GM18526 (cell line): Measurements from ENCODE around the gene ST6GALNAC3.

Experiments
- POLR2A ChIP-seq: IDR thresholded peaks from 3 replicates; pipeline ENCODE4 v1.6.1; 2011; ENCODE audit not compliant: insufficient read length; ENCODE audit errors: extremely low read depth

Gene ST6GALNAC3

DNA sequence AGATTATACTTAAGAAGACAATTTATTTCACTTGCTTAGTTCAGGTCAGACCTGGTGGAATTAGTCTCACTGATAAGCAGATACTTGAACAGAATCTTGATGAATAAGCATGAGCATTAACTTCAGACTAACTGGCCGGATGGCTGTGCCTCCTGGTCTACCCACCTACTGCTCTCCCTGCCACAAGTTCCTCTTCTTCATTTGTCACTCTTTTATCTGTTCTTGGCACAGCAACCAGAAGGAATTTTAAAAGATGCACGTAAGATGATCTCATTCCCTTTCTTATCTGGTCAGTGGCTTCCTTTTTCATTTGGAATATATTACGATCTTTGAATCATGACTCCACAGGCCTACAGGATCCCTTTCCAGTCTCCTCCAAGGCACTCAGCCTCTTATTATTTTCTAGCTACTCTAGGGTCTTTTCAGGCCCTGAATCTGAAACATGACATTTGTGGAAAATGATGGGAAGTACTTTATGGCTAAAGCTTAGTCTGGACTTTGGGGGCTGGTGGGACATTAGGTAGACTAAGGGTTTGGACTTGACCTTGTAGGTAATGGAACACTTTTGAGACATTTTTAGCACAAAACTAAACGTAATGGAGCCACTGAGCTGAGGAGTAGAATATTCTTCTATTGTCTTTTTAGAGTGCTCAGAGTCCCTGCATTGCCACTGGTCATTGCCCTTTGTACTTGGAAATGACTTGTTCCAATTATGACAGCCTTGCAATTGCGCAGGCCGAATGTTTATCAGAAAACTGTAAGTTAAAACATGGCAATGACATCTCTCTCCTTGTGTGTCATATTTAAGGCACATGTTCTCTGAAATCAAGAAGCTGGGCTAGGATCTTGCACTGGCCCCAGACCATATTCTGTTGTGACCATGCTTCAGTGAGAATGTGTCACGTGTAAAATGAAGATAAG is 16.0 kb downstream of the ST6GALNAC3 start:
- no peak for TF ChIP-seq POLR2A

DNA sequence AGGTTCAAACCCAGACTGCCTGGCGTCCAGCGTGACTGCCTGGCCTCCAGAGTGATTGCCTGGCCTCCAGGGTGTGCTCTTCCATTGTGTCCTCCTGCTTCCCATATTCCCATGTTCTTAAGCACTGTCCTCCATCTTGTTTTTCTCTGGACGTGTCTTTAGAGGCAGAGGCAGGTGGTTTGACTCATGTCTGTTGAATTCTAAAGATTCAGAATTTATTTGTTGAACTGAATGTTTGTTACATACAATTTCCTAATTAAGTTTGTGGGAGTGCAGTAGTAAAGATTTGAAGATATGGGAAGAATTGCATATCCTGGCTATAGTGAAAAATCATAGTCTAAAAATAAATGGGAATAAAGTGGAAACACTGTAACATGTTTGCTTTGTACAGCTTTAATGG is 18.3 kb downstream of the ST6GALNAC3 start:
- no peak for TF ChIP-seq POLR2A

DNA sequence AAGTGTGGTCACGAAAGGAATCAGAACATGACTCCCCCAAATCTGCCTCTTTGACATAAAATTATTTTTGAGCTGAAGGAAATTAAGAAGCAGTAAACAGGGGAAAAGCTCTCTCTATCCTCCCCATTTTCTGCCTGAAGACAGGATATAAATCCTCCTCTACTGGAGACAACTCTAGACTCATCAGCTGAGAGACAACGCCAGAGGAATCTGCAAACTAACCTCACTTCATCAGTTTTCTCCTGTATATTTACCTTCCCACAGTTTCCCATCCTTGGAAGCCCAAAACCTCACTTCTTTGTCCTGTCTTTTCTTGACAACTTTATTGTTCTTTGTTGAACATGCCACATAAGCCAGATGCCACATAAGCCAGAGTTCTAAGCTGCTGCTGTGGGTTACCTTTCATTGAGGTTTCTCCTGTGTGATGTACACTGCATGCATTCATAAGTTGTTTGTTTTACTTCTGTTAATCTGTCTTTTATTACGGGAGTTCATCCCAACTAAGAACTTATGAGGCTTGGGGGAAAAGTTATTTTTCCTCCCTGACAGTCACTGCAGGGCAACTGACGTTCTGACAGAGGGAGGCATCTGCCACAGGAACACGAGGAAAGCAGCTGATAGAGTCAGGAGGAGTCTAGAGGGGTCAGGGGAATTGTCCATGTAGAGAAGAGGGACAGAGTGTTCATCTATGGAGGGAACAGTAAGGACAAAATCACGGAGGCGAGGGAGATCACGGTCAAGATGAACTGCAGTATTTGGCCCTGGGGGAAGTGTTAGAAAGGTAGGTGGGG is 19.2 kb downstream of the ST6GALNAC3 start:
- no peak for TF ChIP-seq POLR2A

DNA sequence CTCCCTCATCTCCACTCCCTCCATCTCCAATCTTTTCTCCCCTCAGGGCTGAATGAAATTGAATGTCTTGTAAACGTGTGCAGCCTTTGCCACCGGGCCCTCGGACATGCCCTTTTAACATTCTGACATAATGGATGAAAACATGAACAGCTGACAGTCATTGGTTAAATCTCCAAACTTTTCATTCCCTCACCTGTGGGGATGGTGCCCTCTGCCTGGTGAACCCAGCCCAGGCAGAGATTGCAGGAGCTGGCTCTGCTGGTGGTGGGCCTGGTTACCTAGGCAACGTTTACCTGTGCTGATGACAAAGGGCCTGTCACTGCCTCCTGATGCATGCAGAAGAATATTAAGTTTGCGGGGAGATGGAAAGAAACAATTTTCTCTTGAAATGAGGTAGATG is 21.3 kb downstream of the ST6GALNAC3 start:
- no peak for TF ChIP-seq POLR2A

DNA sequence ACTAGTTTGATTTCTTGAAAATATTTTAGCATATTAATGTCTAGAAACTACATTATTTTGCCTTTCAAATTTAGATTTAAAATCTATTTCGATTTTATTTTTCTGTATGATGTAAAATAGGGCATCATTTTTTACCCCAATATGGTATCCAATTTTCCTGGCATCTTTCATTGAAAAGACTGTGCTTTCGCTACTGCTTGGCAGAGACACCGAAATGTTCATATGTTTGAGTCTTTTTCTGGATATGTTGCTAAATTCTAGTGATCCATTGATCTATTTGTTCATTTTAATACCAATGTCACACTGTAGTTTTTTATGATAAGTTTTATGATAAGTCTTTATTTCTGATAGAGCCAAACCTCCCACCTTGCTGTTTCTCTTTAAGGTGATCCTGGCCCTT is 24.3 kb downstream of the ST6GALNAC3 start:
- TF ChIP-seq POLR2A: no peak

DNA sequence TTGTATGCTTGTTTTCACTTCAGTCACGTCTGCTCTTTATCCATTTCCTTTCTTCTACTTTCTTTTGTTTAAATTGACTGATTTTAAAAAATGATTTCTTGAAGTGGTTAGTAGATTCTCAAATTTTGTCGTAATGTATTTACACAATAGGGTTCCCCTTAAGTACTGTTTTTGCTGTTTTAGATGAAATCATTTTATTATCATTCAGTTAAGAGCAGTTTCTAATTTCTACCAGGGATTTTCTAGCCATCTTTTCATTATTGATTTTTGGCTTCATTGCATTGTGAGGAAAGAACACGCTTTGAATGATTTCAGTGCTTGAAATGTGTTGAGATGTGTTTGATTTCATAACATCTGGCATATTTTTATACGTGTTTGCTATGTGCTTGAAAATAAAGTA is 27.0 kb downstream of the ST6GALNAC3 start:
- TF ChIP-seq POLR2A: no peak

DNA sequence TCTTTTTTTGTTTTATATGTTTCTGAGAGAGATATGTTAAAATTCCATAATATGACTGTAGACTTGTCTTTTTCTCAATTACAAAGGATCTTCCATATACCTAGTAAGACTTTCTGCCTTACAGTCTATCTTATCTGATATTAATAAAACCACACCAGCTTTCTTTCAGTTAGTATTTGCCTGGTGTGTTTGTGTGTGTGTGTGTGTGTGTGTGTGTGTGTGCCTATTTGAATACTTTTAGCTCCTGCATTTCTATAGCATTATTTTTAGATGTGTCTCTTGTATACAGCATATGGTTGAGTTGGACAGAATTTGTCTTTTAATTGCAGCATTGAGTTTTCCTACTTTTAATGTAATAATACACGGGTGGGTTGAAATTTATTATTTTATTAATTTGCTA is 27.5 kb downstream of the ST6GALNAC3 start:
- TF ChIP-seq POLR2A: no peak

DNA sequence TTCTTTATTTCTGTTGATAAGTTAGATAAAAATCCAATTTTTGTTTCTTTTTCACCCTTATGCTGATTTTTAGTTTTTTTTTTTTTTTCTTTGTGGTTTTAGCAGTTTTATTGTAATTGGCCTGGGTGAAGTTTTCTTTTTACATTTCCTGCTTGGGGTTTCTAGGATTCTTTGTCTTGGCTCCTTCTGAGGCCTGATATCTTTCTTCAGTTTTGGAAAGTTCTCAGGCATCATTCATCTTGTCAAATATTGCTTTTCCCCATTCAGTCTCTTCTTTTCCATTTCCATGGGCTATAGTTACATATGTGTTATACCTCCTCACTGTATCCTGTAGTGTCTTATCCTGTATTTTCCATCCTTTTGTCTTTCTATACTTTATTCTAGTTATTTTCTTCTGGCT is 28.5 kb downstream of the ST6GALNAC3 start:
- TF ChIP-seq POLR2A: no peak

DNA sequence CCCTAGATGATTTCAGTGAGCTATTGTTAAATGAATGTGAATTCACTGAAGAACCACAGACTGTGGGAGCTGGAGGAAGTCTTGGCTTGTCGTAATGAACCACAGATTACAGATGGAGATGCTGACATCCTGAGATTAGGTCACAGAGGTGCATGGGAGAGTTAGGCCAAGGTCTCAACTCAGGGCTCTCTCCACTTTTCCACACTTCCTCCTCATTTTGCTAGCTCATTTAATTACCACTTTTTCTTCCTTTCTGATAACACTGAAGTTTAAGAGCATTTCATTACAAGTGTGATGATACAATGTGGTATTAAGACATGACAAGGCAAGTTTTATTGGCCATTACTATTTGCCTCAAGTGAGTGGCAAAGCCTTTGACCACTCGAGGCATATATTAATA is 30.8 kb downstream of the ST6GALNAC3 start:
- TF ChIP-seq POLR2A: no peak

DNA sequence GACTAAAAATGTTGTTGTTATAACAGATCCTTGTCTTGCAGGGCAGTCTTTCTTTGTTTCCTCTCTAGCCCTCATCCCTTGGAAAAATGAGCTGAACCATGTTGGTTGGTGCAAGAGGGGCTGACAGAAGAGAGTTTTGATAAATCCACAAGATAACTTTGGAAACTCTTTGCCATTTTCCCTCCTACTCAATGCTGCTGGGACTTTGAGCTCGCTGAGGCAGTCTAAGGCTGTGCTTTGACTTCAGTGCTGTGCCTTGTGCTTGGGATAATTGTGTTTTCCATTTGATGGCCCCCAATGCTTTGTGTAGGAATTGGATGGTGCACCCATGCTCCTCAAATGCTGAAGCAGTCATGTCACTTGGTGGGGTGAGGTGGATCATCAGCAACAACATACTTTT is 31.7 kb downstream of the ST6GALNAC3 start:
- no peak for TF ChIP-seq POLR2A

DNA sequence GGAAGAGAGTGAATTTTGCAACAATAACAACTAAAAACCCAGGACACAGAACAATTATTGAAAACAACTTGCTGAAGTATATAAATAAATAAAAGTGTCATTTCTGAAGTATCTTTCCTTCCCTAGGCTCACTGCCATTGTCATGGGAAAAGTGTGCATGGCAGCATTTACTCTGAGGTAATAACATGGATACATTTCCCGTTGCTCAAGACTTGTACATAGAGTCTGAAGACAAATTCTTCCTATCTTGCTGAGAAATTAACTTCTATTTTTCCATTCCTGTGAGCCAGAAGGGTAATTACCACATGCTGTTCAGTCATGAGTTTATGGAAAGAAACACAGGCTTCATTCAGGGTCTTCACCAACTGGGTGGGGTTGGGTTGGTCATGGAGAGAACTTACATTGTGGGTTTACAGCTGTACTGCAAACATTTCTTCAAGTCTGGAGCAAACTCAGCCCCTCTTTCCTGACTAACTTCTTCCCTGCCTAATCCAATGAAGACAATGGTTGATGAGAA is 32.2 kb downstream of the ST6GALNAC3 start:
- no peak for TF ChIP-seq POLR2A

DNA sequence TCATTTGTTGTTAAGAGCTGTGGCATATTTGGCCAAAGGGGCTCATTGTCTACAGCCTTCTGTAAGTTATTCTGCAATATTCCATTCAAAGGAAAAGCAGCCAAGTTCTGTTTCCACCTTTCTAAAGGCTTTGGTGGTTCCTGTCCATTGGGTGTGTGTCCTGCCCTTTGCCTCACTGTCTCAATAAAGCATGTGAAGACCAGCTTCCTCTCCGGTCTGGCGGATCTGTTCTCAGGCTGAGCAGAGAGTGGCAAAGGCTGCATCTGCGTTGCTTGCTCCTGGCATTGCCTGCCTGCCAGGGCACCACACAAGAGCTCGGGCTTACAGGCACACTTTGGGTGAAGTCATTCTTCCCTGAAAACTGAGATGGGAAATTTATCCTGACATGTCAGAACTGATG is 34.9 kb downstream of the ST6GALNAC3 start:
- TF ChIP-seq POLR2A: no peak

DNA sequence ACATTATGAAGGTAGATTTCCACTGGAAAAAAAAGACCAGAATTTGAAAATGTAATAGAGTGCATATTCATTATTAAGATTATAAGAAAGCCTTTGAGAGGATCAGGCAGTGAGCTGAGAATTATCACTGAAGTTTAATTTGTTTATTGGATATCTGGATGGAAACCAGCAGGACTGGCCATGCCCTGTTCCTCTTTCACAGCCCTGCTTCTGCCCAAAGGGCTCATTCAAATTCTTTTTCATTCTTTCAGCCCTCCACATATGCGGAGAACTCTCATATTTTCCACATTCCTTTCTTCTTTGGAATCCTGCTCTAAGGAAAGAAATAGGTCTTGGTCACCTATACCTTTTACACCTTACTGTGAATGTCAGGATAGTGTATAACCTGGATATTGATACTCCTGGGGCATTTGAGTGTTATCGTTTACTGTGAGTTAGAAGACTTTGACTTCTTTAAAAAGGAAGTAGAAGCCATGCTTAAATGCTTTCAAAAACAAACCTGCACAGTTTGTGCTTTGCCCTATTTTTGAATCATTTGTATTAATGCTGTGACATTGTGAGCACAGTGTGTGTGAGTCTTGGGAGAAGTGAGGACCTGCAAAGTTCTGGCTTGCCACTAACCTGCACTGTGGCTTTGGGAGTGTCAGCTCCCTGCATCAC is 35.5 kb downstream of the ST6GALNAC3 start:
- TF ChIP-seq POLR2A: no peak

DNA sequence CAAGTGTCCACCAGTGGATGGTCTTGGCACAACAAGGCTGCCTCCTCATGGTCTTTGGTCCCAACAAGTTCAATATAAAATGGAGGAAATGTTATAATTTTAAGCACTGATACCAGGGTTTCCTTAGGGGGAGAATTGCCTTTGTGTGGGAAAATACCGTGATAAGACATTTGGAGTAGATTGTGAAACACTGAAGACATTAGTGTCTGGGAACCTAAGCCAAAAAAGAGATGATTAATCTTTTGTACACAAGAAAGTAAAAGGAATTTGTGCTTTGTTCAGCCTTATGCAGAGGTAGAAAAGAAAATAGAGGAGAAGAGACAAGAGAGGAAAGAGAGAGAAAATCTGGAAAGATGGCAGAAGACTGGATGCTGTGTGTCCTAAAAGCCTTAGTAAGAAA is 36.1 kb downstream of the ST6GALNAC3 start:
- no peak for TF ChIP-seq POLR2A

DNA sequence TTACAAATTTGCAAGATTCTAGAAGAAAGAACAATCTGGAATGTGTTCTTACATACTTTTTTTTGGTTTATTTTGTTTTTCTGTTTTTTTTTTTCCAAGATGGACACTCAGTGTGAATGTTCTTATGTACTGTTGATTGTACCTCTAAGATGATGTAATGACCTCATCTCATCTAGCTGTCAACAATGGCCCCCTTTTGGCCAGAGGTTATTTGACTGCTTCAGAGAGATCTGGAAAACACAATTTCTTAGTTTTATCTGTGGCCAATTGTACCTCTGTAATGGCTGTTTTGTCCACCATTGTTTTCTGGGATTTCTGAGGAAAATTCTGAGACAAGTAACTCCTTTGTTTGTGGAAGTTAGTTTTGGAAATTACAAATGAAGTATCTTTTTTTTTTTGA is 38.9 kb downstream of the ST6GALNAC3 start:
- TF ChIP-seq POLR2A: no peak
